Measurements from ENCODE around the gene MLLT6.

DNA sequence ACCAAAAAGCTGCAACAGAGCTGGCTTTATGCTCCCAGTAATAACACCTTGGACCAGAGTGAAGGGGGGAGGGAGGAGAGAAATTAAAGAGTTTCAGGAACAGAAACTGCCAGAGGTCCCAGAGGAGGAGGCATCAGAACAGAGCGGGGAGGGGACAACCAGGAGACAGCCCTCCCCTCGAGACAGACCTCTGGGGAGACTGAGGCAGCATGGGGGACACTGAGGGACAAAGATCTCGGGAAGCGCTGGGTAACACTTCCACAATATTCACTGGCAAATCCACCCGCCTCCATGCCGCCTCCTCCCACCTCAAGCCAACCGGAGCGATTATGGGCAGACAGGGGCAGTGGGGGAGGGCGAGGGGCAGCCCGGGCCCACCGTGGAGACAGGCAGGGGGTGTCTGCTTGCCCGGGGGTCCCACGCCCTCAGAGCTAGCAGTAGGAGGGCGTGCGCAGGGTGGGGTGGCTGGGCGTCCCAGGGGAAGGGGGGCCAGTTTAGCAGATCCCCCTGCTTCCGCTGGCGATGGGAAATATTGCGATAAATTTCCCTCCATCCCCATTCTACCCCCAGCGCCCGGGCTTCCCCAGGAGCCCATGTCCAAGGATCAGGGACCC, 41.9 kb downstream of the MLLT6 start:
- TF ChIP-seq, protein P1, sequence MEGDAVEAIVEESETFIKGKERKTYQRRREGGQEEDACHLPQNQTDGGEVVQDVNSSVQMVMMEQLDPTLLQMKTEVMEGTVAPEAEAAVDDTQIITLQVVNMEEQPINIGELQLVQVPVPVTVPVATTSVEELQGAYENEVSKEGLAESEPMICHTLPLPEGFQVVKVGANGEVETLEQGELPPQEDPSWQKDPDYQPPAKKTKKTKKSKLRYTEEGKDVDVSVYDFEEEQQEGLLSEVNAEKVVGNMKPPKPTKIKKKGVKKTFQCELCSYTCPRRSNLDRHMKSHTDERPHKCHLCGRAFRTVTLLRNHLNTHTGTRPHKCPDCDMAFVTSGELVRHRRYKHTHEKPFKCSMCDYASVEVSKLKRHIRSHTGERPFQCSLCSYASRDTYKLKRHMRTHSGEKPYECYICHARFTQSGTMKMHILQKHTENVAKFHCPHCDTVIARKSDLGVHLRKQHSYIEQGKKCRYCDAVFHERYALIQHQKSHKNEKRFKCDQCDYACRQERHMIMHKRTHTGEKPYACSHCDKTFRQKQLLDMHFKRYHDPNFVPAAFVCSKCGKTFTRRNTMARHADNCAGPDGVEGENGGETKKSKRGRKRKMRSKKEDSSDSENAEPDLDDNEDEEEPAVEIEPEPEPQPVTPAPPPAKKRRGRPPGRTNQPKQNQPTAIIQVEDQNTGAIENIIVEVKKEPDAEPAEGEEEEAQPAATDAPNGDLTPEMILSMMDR (IDR thresholded peaks at IDR 0.05), result no peak
- TF ChIP-seq EZH2 (IDR thresholded peaks at IDR 0.05), result no peak
